ENCODE results near the gene CBLB. TPM values are rescaled to one million over a fixed set of nuclear protein-coding genes. Genes with fewer than 3 reads are reported as not detected.
"Not testable (repeated sequence)": the region's sequence is repeated elsewhere in the genome, so short reads cannot be mapped to it uniquely, and the experiment has no call there.

CBLB gene
- total RNA-seq, 1 experiment from 2014 or later = 34.3 TPM

DNA sequence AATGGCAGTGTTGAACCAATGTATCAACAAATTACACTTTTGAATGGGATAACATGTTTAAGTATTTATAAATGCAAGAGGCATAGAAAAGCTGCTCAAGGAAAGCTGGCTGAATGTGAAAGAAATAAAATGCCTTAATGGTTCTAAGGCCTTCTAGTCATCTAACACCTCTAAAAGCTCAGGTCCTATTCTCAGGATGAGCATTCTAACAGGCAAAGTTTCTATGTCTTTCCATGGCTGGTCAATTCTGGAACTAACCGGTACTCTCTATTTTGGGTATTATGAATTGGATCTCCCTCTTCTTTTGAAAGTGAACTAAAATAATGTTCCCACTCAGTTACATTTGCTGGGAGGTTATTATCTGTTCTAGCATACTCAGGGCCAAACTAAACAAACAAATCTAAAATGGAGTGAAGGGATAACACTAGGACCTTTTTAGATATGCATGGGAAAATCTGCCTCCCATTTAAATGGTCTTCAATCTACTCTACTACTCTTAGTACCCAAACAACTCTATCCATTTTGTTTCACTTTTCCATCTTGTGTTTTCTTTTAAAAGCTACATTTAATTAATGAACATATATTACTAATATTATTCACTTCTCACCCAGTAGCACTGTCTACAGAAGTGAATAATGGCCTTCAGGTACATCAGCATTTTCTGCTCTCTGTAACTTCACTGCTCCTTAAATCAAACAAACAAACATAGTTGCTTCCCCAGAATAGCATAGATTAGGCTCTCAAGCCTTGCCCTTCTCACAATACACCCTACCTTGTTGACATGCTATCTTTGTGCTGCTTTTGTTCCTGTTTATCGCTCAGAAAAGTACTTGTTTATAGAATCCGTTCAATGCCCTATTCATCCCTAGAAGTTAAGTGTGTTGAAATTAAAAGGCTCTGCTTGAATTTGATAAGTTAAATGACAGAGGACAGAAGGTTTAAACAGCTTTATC is 46.4 kb downstream of the CBLB start:
- peaks cover 6% of the 10 kb centered on the region for H3K36me3 Mint-ChIP-seq (ENCODE audit: insufficient read depth, unreplicated experiment)
- H3K36me3 ChIP-seq (ENCODE audit: control insufficient read depth, insufficient read depth, low read length) = no peaks in the 10 kb centered on the region
- CTCF ChIA-PET = no interaction called here
- TF ChIP-seq, protein P1, sequence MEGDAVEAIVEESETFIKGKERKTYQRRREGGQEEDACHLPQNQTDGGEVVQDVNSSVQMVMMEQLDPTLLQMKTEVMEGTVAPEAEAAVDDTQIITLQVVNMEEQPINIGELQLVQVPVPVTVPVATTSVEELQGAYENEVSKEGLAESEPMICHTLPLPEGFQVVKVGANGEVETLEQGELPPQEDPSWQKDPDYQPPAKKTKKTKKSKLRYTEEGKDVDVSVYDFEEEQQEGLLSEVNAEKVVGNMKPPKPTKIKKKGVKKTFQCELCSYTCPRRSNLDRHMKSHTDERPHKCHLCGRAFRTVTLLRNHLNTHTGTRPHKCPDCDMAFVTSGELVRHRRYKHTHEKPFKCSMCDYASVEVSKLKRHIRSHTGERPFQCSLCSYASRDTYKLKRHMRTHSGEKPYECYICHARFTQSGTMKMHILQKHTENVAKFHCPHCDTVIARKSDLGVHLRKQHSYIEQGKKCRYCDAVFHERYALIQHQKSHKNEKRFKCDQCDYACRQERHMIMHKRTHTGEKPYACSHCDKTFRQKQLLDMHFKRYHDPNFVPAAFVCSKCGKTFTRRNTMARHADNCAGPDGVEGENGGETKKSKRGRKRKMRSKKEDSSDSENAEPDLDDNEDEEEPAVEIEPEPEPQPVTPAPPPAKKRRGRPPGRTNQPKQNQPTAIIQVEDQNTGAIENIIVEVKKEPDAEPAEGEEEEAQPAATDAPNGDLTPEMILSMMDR (IDR thresholded peaks at IDR 0.05; ENCODE audit: insufficient read depth in 1 of 2, low read depth in 1 of 2, low read length in 1 of 2, severe bottlenecking in 1 of 2, unreplicated experiment in 1 of 2) = no peak
- H3K4me1 Mint-ChIP-seq (ENCODE audit: low read depth, unreplicated experiment) = peaks cover 33% of the 10 kb centered on the region
- POLR2A ChIA-PET = no interaction called here
- no peaks in the 10 kb centered on the region for H3K27me3 Mint-ChIP-seq (ENCODE audit: insufficient read depth, unreplicated experiment)
- H3K4me3 Mint-ChIP-seq (ENCODE audit: unreplicated experiment) = no peak overlapping the region
- no TSS peak for BruUV-seq (replicated peaks)
- H3K27ac Mint-ChIP-seq (ENCODE audit: unreplicated experiment) = no peak overlapping the region
- DNase-seq = no peak
- H3K9me3 Mint-ChIP-seq (ENCODE audit: unreplicated experiment) = no peaks in the 10 kb centered on the region
- no peaks in the 10 kb centered on the region for H3K9me3 ChIP-seq
- H3K27me3 ChIP-seq (replicated peaks; ENCODE audit: control insufficient read depth, insufficient read depth, low read length) = no peaks in the 10 kb centered on the region
- intact Hi-C loops (cut with micrococcal nuclease; ENCODE audit: unreplicated experiment) = no loop called here
- H3K4me3 ChIP-seq (ENCODE audit: low read depth, low read length) = no peak overlapping the region
- H3K4me1 ChIP-seq = peaks cover 41% of the 10 kb centered on the region

DNA sequence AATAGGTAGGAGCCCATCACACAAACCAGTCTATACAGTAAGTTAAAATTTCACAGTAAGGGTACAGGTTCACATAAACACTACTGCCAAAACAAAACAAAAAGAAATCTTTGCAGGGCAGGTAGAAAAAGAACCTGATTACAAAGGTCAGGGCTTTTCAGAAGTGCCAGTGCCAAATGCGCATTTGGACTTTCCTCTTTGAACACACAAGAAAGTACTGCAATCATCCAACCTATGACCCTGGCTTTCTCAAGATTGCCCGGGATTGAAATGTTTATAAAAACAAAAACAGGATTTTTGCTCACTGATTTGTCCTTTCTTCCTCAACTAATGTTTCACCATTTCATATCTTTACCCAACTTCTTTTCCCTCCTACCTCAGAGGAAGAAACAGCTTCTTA is 47.4 kb downstream of the CBLB start:
- no TSS peak for BruUV-seq (replicated peaks)
- no peak overlapping the region for H3K4me3 ChIP-seq (ENCODE audit: low read depth, low read length)
- Mint-ChIP-seq H3K36me3 (ENCODE audit: insufficient read depth, unreplicated experiment) (peaks cover 6% of the 10 kb centered on the region), H3K4me1 (ENCODE audit: low read depth, unreplicated experiment) (peaks cover 42% of the 10 kb centered on the region), H3K4me3 (ENCODE audit: unreplicated experiment) (no peak overlapping the region), H3K27me3 (ENCODE audit: insufficient read depth, unreplicated experiment) (no peaks in the 10 kb centered on the region), H3K27ac (ENCODE audit: unreplicated experiment) (no peak overlapping the region), H3K9me3 (ENCODE audit: unreplicated experiment) (no peaks in the 10 kb centered on the region)
- TF ChIP-seq, protein P1 (IDR thresholded peaks at IDR 0.05; ENCODE audit: insufficient read depth in 1 of 2, low read depth in 1 of 2, low read length in 1 of 2, severe bottlenecking in 1 of 2, unreplicated experiment in 1 of 2) = no peak
- ChIA-PET CTCF (no interaction called here), POLR2A (no interaction called here)
- H3K9me3 ChIP-seq = no peaks in the 10 kb centered on the region
- no peaks in the 10 kb centered on the region for H3K27me3 ChIP-seq (replicated peaks; ENCODE audit: control insufficient read depth, insufficient read depth, low read length)
- no peaks in the 10 kb centered on the region for H3K36me3 ChIP-seq (ENCODE audit: control insufficient read depth, insufficient read depth, low read length)
- intact Hi-C loops (cut with micrococcal nuclease; ENCODE audit: unreplicated experiment) = loop anchor here (1.0 kb wide), 1 partner anchor 12 kb away; no protein-coding TSS in a partner anchor
- peak in 1 of 2 experiments; percentile 8 for DNase-seq
- H3K4me1 ChIP-seq = peaks cover 41% of the 10 kb centered on the region

DNA sequence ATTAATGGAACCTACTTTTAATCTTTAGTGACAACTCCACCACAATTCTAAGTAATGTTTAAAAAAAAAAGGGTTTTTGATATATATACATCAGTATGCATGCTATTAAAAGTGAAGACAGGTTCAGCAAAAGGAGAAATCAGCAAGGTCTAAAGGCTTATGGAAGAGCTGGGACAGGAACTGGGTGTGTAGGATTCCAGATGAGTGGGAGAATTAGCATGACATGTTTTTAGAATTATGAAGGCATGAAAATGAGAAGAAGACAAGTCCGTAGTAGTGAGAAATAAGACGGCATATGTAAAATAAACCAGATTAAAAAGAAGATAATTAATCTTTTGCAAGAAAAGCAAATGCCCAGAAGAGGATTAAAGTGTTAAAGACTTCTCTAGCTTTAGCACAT is 52.0 kb downstream of the CBLB start:
- no peaks in the 10 kb centered on the region for H3K27me3 Mint-ChIP-seq (ENCODE audit: insufficient read depth, unreplicated experiment)
- intact Hi-C loops (cut with micrococcal nuclease; ENCODE audit: unreplicated experiment) = no loop called here
- TF ChIP-seq, protein P1 (IDR thresholded peaks at IDR 0.05; ENCODE audit: insufficient read depth in 1 of 2, low read depth in 1 of 2, low read length in 1 of 2, severe bottlenecking in 1 of 2, unreplicated experiment in 1 of 2) = no peak
- peaks cover 16% of the 10 kb centered on the region for H3K4me1 ChIP-seq
- BruUV-seq (replicated peaks) = no TSS peak
- no peaks in the 10 kb centered on the region for H3K9me3 ChIP-seq
- ChIA-PET POLR2A (no interaction called here), CTCF (no interaction called here)
- no peak overlapping the region for H3K4me3 Mint-ChIP-seq (ENCODE audit: unreplicated experiment)
- H3K9me3 Mint-ChIP-seq (ENCODE audit: unreplicated experiment) = no peaks in the 10 kb centered on the region
- no peak overlapping the region for H3K4me3 ChIP-seq (ENCODE audit: low read depth, low read length)
- no peaks in the 10 kb centered on the region for H3K36me3 ChIP-seq (ENCODE audit: control insufficient read depth, insufficient read depth, low read length)
- no peaks in the 10 kb centered on the region for H3K27me3 ChIP-seq (replicated peaks; ENCODE audit: control insufficient read depth, insufficient read depth, low read length)
- no peaks in the 10 kb centered on the region for H3K36me3 Mint-ChIP-seq (ENCODE audit: insufficient read depth, unreplicated experiment)
- H3K27ac Mint-ChIP-seq (ENCODE audit: unreplicated experiment) = no peak overlapping the region
- DNase-seq = no peak
- H3K4me1 Mint-ChIP-seq (ENCODE audit: low read depth, unreplicated experiment) = peaks cover 34% of the 10 kb centered on the region

DNA sequence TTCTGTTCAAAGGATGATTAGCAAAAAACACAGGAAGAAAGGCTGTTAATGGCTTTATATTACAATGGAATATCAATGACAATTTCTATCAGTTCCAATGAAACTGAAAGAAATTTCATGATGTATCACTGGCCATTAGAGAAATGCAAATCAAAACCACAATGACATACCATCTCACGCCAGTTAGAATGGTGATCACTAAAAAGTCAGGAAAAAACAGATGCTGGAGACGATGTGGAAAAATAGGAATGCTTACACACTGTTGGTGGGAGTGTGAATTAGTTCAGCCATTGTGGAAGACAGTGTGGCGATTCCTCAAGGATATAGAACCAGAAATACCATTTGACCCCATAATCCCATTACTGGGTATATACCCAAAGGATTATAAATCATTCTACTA is 53.5 kb downstream of the CBLB start:
- H3K9me3 ChIP-seq; H3K36me3 Mint-ChIP-seq (ENCODE audit: insufficient read depth, unreplicated experiment); intact Hi-C loops (cut with micrococcal nuclease; ENCODE audit: unreplicated experiment); H3K27ac Mint-ChIP-seq (ENCODE audit: unreplicated experiment); H3K4me3 Mint-ChIP-seq (ENCODE audit: unreplicated experiment); H3K27me3 ChIP-seq (replicated peaks; ENCODE audit: control insufficient read depth, insufficient read depth, low read length); DNase-seq; H3K4me3 ChIP-seq (ENCODE audit: low read depth, low read length); BruUV-seq (replicated peaks); H3K4me1 ChIP-seq; POLR2A ChIA-PET; CTCF ChIA-PET; H3K36me3 ChIP-seq (ENCODE audit: control insufficient read depth, insufficient read depth, low read length); H3K27me3 Mint-ChIP-seq (ENCODE audit: insufficient read depth, unreplicated experiment); H3K9me3 Mint-ChIP-seq (ENCODE audit: unreplicated experiment): not testable (repeated sequence)
- H3K4me1 Mint-ChIP-seq (ENCODE audit: low read depth, unreplicated experiment) = peaks cover 27% of the 10 kb centered on the region

All from Caco-2 (cell line).